ENCODE measurements around the gene SCO1.
"Not testable (repeated sequence)": the region's sequence is repeated elsewhere in the genome, so short reads cannot be mapped to it uniquely, and the experiment has no call there.

SCO1 gene

GRCh38 chr17:10732121-10732520 is 34.8 kb upstream of the SCO1 start:
- not testable (repeated sequence) for H3K27me3 Mint-ChIP-seq; ATAC-seq (ENCODE audit: low read depth); H3K4me3 Mint-ChIP-seq; H3K27ac Mint-ChIP-seq; H3K4me1 Mint-ChIP-seq; DNase-seq (ENCODE audit: low spot score in 2 of 2); H3K36me3 Mint-ChIP-seq; H3K9me3 Mint-ChIP-seq

DNA sequence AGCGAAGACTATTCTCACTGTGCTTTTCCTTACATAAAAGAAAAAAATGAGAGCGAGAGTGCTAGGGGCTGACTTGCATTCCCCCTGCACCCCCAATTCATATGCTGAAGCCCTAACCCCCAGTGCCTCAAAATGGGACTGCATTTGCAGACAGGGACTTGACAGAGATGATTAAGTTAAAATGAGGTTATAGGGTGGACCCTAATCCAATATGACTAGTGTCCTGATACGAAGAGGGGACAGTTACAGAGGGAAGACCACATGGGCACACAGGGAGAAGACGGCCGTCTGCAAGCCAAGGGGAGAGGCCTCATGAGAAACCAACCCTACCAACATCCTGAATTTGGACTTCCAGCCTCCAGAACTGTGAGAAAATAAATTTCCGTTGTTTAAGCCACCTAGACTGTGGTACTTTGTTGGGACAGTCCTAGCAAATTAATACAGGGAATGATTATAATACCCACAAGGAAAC is 34.1 kb upstream of the SCO1 start:
- ATAC-seq (ENCODE audit: low read depth) (no peak), DNase-seq (ENCODE audit: low spot score in 2 of 2) (no peak)
- peaks cover 10% of the 10 kb centered on the region for H3K27me3 Mint-ChIP-seq
- H3K4me1 Mint-ChIP-seq, result peaks cover 6% of the 10 kb centered on the region
- no peak overlapping the region for H3K4me3 Mint-ChIP-seq
- H3K9me3 Mint-ChIP-seq, result no peaks in the 10 kb centered on the region
- no peaks in the 10 kb centered on the region for H3K36me3 Mint-ChIP-seq
- H3K27ac Mint-ChIP-seq, result no peak overlapping the region

- Mint-ChIP-seq H3K27ac (peak overlapping the region; percentile 84), H3K4me3 (peak overlapping the region; percentile 94)
- not testable (repeated sequence) for H3K36me3 Mint-ChIP-seq; H3K9me3 Mint-ChIP-seq; H3K27me3 Mint-ChIP-seq; ATAC-seq (ENCODE audit: low read depth); DNase-seq (ENCODE audit: low spot score in 2 of 2); H3K4me1 Mint-ChIP-seq
Measured at GRCh38 chr17:10730247-10730646, 32.9 kb upstream of the SCO1 start.

DNA sequence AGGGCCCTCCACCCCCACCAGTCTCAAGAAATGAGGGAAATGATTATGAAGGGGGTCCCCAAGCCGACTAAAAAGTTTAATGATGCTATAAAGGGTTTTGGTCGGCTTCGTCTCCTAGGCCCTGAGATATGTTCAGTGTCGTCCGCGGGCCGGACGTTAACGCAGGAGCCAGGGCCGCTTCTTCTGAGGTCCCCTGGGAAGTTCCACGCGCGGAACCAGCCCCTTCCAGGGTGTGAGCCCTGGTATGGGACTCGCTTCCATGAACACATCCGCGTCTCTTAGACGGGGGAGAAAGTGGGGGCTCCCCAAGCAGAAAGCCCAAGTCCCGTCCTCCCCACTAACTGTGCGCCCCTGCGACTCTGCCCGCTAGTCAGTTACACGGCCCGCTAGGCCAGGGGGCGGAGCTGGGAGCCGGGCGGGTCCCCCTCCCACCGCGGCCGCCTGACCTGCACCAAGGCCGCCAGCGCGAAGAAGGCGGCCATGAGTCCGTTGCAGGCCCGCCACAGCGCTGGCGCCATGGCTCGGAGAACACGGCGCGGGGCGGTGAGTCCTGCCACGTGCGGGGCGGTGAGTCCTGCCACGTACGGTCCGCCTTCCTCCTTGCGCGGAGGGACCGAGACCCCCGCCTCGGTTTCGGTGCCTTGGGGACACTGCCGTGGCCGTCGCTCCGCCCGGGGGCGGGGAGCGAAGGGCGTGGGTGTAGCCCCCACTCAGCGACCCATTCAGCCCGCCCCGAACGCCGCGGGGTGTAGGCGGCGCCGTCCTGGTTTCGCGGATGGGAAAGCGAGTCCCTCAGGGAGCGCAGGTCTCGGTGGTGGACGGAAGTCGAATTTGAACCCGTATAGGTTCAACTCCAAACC is 32.2 kb upstream of the SCO1 start, which contains the start of gene TMEM220:
Gene TMEM220 (minus strand): TSS at position 690 of the 860 bp plus-strand sequence. CDS start 172 bp downstream, at position 518.
- Mint-ChIP-seq H3K9me3 (no peaks in the 10 kb centered on the region), H3K4me3 (peak within 1 kb of the TSS; percentile 94), H3K27ac (peak within 1 kb of the TSS; percentile 84), H3K36me3 (no peaks in the 10 kb centered on the region), H3K27me3 (peaks cover 7% of the 10 kb centered on the region), H3K4me1 (peaks cover 6% of the 10 kb centered on the region)
- ATAC-seq (ENCODE audit: low read depth), result peak; percentile 75
- DNase-seq (ENCODE audit: low spot score in 2 of 2), result peak; percentile 7 to 38

GRCh38 chr17:10728331-10728892 is 31.1 kb upstream of the SCO1 start:
- Mint-ChIP-seq H3K4me3 (no peak overlapping the region), H3K9me3 (no peaks in the 10 kb centered on the region), H3K27me3 (peaks cover 4% of the 10 kb centered on the region), H3K4me1 (peaks cover 6% of the 10 kb centered on the region), H3K27ac (no peak overlapping the region), H3K36me3 (no peaks in the 10 kb centered on the region)
- ATAC-seq (ENCODE audit: low read depth), result no peak
- DNase-seq (ENCODE audit: low spot score in 2 of 2), result no peak

GRCh38 chr17:10727192-10727591 is 29.9 kb upstream of the SCO1 start:
- H3K27ac Mint-ChIP-seq, result no peak overlapping the region
- no peaks in the 10 kb centered on the region for H3K9me3 Mint-ChIP-seq
- DNase-seq (ENCODE audit: low spot score in 2 of 2) (no peak), ATAC-seq (ENCODE audit: low read depth) (no peak)
- peaks cover 6% of the 10 kb centered on the region for H3K4me1 Mint-ChIP-seq
- H3K36me3 Mint-ChIP-seq, result no peaks in the 10 kb centered on the region
- peaks cover 1% of the 10 kb centered on the region for H3K27me3 Mint-ChIP-seq
- no peak overlapping the region for H3K4me3 Mint-ChIP-seq

- peaks cover 6% of the 10 kb centered on the region for H3K4me1 Mint-ChIP-seq
- no peak overlapping the region for H3K4me3 Mint-ChIP-seq
Measured at GRCh38 chr17:10726196-10726595, 28.9 kb upstream of the SCO1 start.

GRCh38 chr17:10725262-10725661 is 27.9 kb upstream of the SCO1 start:
- H3K4me3 Mint-ChIP-seq, result no peak overlapping the region
- no peaks in the 10 kb centered on the region for H3K36me3 Mint-ChIP-seq
- peaks cover 1% of the 10 kb centered on the region for H3K27me3 Mint-ChIP-seq
- H3K27ac Mint-ChIP-seq, result no peak overlapping the region
- H3K4me1 Mint-ChIP-seq, result peaks cover 3% of the 10 kb centered on the region
- ATAC-seq (ENCODE audit: low read depth) (no peak), DNase-seq (ENCODE audit: low spot score in 2 of 2) (no peak)
- no peaks in the 10 kb centered on the region for H3K9me3 Mint-ChIP-seq

More at GRCh38 chr17:10726196-10726595, 28.9 kb upstream of the SCO1 start:
- Mint-ChIP-seq H3K9me3 (no peaks in the 10 kb centered on the region), H3K27ac (peak overlapping the region; percentile 39), H3K27me3 (peaks cover 1% of the 10 kb centered on the region), H3K36me3 (no peaks in the 10 kb centered on the region)
- no peak for DNase-seq (ENCODE audit: low spot score in 2 of 2)
- no peak for ATAC-seq (ENCODE audit: low read depth)

- Mint-ChIP-seq H3K4me3 (no peak overlapping the region), H3K9me3 (no peaks in the 10 kb centered on the region), H3K27me3 (peaks cover 1% of the 10 kb centered on the region), H3K4me1 (no peaks in the 10 kb centered on the region), H3K36me3 (no peaks in the 10 kb centered on the region), H3K27ac (no peak overlapping the region)
- DNase-seq (ENCODE audit: low spot score in 2 of 2), result no peak
- ATAC-seq (ENCODE audit: low read depth), result no peak
Measured at GRCh38 chr17:10724546-10725195, 27.3 kb upstream of the SCO1 start.

DNA sequence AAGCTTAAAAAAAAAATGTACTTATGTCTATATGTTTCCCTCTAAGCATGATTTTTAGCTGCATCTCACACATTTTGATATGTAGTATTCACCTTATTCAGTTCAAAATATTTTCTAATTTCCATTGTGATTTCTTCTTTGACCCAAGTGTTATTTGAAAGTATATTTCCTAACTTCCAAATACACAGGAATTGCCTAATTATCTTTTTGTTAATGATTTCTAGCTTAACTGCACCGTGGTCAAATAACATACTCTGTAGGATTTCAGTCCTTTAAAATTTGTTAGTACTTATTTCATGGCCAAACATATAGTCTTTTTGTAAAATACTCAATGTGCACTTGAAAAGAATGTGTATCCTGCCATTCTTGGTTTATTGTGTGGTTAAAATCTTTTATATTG is 21.2 kb upstream of the SCO1 start:
- no peaks in the 10 kb centered on the region for H3K4me1 Mint-ChIP-seq
- H3K27me3 Mint-ChIP-seq, result no peaks in the 10 kb centered on the region
- no peaks in the 10 kb centered on the region for H3K9me3 Mint-ChIP-seq
- ATAC-seq (ENCODE audit: low read depth), result no peak
- peaks cover 2% of the 10 kb centered on the region for H3K36me3 Mint-ChIP-seq
- H3K4me3 Mint-ChIP-seq, result no peak overlapping the region
- H3K27ac Mint-ChIP-seq, result no peak overlapping the region
- DNase-seq (ENCODE audit: low spot score in 2 of 2), result no peak

DNA sequence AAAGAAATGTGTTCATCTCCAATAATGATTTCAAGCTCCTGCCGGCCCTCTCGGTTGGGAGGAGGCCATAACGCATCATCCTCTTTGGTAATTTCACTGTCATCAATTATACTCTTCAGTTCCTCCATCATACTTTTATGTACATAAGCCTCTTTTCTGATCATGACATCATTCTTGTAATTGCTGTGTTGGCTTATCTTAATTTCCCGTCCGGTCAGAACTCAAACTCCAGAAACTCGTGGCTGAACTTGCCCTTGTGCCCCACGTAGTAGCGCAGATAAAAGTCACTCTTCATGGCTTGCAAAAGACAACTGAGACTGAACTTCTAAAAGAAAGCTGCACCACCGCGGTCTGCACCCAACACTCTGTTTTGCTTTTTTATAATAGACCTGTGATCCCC is 18.9 kb upstream of the SCO1 start:
- Mint-ChIP-seq H3K27me3 (no peaks in the 10 kb centered on the region), H3K9me3 (no peaks in the 10 kb centered on the region), H3K36me3 (peaks cover 16% of the 10 kb centered on the region), H3K27ac (peak overlapping the region; percentile 53), H3K4me1 (no peaks in the 10 kb centered on the region), H3K4me3 (no peak overlapping the region)
- no peak for DNase-seq (ENCODE audit: low spot score in 2 of 2)
- no peak for ATAC-seq (ENCODE audit: low read depth)

DNA sequence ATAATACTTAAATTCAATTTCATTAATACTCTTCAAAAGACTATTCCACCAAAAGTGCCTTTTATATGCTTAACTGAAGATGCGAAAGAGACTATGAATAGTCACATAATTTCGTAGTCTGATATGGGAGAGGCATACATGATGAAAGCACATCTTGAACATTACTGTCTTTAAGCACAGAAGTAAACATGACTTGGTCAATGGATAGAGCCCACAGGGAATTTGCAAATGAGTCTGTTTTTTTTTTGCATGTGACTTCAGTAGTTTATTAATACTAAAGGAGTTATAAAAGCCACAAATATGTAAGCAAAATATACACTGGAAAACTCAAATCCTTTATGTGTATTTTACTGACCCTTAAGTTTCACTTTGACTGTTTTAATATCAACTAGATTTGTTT is 16.0 kb upstream of the SCO1 start:
- no peaks in the 10 kb centered on the region for H3K9me3 Mint-ChIP-seq
- H3K4me1 Mint-ChIP-seq, result no peaks in the 10 kb centered on the region
- no peak for ATAC-seq (ENCODE audit: low read depth)
- H3K27me3 Mint-ChIP-seq, result no peaks in the 10 kb centered on the region
- no peak for DNase-seq (ENCODE audit: low spot score in 2 of 2)
- H3K4me3 Mint-ChIP-seq, result no peak overlapping the region
- H3K36me3 Mint-ChIP-seq, result peaks cover 27% of the 10 kb centered on the region
- H3K27ac Mint-ChIP-seq, result no peak overlapping the region

- H3K4me3 Mint-ChIP-seq, result no peak overlapping the region
- no peak overlapping the region for H3K27ac Mint-ChIP-seq
- H3K36me3 Mint-ChIP-seq, result peaks cover 20% of the 10 kb centered on the region
- DNase-seq (ENCODE audit: low spot score in 2 of 2) (no peak), ATAC-seq (ENCODE audit: low read depth) (no peak)
- no peaks in the 10 kb centered on the region for H3K27me3 Mint-ChIP-seq
- no peaks in the 10 kb centered on the region for H3K9me3 Mint-ChIP-seq
- H3K4me1 Mint-ChIP-seq, result peaks cover 9% of the 10 kb centered on the region
Measured at GRCh38 chr17:10705727-10706126, 8.4 kb upstream of the SCO1 start.

- Mint-ChIP-seq H3K4me1 (peaks cover 20% of the 10 kb centered on the region), H3K27ac (no peak overlapping the region), H3K4me3 (no peak overlapping the region)
Measured at GRCh38 chr17:10702574-10702973, 5.2 kb upstream of the SCO1 start.

More at GRCh38 chr17:10702574-10702973, 5.2 kb upstream of the SCO1 start:
- H3K9me3 Mint-ChIP-seq, result no peaks in the 10 kb centered on the region
- no peaks in the 10 kb centered on the region for H3K27me3 Mint-ChIP-seq
- no peak for DNase-seq (ENCODE audit: low spot score in 2 of 2)
- no peak for ATAC-seq (ENCODE audit: low read depth)
- H3K36me3 Mint-ChIP-seq, result peaks cover 10% of the 10 kb centered on the region
